Breast epithelium (tissue), 3 donors: Measurements from ENCODE around the gene THADA.

Experiments used
- POLR2A ChIP-seq: fragments of 450-650 bp; IDR thresholded peaks from one replicate; pipeline ENCODE4 v1.6.1; 2016; ENCODE audit warnings: antibody characterized with exemption, mild to moderate bottlenecking, moderate library complexity
- TF ChIP-seq, protein P1 (sequence below), 3 donors: fragments of 450-650 bp; IDR thresholded peaks; one replicate each; pipeline ENCODE4 v1.5.1; 2016 to 2017; ENCODE audit warnings: antibody characterized with exemption in 3 of 3, mild to moderate bottlenecking in 3 of 3, moderate library complexity in 3 of 3

DNA sequence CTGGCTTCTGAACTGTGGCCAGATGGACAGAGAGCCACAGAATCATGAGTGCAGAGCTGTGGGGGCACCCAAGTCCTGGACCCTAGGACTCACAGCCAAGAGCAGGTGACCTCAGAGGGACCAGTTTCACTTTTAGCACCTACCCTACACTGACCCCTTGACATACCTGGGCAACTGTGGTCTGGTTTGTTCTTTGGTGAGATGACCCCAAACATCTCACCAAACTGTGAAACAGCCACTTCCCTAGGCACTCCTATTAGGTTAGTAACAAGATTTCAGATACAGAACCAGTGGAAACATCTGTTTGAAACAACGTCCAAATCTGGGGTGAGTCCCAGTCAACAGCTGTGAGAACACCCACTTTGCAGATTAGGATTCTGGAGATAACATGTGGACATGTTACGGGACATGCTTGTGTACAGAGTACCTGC is 367.5 kb downstream of the THADA start:
- peak; percentile 10 for TF ChIP-seq POLR2A
- TF ChIP-seq, protein P1, sequence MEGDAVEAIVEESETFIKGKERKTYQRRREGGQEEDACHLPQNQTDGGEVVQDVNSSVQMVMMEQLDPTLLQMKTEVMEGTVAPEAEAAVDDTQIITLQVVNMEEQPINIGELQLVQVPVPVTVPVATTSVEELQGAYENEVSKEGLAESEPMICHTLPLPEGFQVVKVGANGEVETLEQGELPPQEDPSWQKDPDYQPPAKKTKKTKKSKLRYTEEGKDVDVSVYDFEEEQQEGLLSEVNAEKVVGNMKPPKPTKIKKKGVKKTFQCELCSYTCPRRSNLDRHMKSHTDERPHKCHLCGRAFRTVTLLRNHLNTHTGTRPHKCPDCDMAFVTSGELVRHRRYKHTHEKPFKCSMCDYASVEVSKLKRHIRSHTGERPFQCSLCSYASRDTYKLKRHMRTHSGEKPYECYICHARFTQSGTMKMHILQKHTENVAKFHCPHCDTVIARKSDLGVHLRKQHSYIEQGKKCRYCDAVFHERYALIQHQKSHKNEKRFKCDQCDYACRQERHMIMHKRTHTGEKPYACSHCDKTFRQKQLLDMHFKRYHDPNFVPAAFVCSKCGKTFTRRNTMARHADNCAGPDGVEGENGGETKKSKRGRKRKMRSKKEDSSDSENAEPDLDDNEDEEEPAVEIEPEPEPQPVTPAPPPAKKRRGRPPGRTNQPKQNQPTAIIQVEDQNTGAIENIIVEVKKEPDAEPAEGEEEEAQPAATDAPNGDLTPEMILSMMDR (IDR thresholded peaks at IDR 0.05) = no peak
